HepG2 (cell line): ENCODE data around the gene GPC6. TPM values are rescaled to one million over a fixed set of nuclear protein-coding genes. Genes with fewer than 3 reads are reported as not detected.
A peak's percentile ranks its signal among the peaks of the same experiment; 100 is the strongest.

Experiments used
- ATAC-seq: fragments of 200-7000 bp; cut with Tn5 transposase; 3 replicates; pipeline ENCODE4 v1.9.1; 2020; ENCODE audit warnings: mild to moderate bottlenecking, moderate library complexity
- BruUV-seq: library from RNA; stranded (reverse); fragments of 400-500 nt; replicated peaks from 2 replicates; lab custom pipeline; 2021; lab: Mats Ljungman, UMichigan
- CTCF ChIA-PET: fragments of 300-600 bp; formaldehyde crosslinking; extraction: SDS; loops from one replicate; lab custom pipeline; 2021; ENCODE audit warnings: low total read pairs, inconsistent platforms, low intra/inter-chr PET ratio; lab: Yijun Ruan, JAX
- POLR2A ChIA-PET: fragments of 350-600 bp; sonication (Branson Sonifier 250); formaldehyde crosslinking; loops from one replicate; lab custom pipeline; 2020; ENCODE audit warnings: antibody characterized with exemption, inconsistent platforms; lab: Yijun Ruan, JAX
- DNase-seq: peaks from one replicate; pipeline ENCODE4 v3.0.0-alpha.2; 2015; ENCODE audit warnings: low spot score
- FAIRE-seq: peaks from 3 replicates; lab custom pipeline; 2011; peaks lifted over from hg19 to GRCh38; lab: Jason Lieb, UNC
- H2AFZ ChIP-seq: one replicate; pipeline ENCODE4 v1.6.1; 2011; ENCODE audit warnings: low read length, inconsistent platforms
- H3K27ac ChIP-seq: fragments of 300-600 bp; 3 replicates; pipeline ENCODE4 v1.8.0; 2011; ENCODE audit warnings: mixed run types, mild to moderate bottlenecking, mixed read lengths, low read length, inconsistent platforms; ENCODE audit not compliant: insufficient read depth; ENCODE audit errors: extremely low read length
- H3K27me3 ChIP-seq, 2 experiments: fragments of 200-600 bp in 1 of 2; 2 replicates in 1 of 2; 3 replicates in 1 of 2; pipeline versions ENCODE4 v1.6.0 to v1.8.0; 2011; ENCODE audit warnings: low read length in 2 of 2, mild to moderate bottlenecking in 2 of 2, moderate library complexity in 2 of 2, inconsistent platforms in 1 of 2; ENCODE audit not compliant: insufficient read depth in 2 of 2, control insufficient read depth in 1 of 2
- H3K36me3 ChIP-seq, 2 experiments: fragments of 200-600 bp in 1 of 2; replicated peaks in 1 of 2; 2 replicates in 1 of 2; 3 replicates in 1 of 2; pipeline versions ENCODE4 v1.5.1 to v1.8.0; 2011; ENCODE audit warnings: low read length in 2 of 2, inconsistent platforms in 1 of 2; ENCODE audit not compliant: insufficient read depth in 2 of 2, control insufficient read depth in 1 of 2
- H3K4me1 ChIP-seq: 2 replicates; pipeline ENCODE4 v1.5.1; 2012; ENCODE audit warnings: low read length, inconsistent platforms; ENCODE audit not compliant: insufficient read depth
- H3K4me2 ChIP-seq: 2 replicates; pipeline ENCODE4 v1.6.0; 2011; ENCODE audit warnings: low read depth, low read length, inconsistent platforms
- H3K4me3 ChIP-seq, 3 experiments: fragments of 200-600 bp in 1 of 3; sonication (generic), shearing (Covaris generic) in 1 of 3; replicated peaks in 1 of 3; 2 replicates each; pipeline ENCODE4 v1.5.1; 2011 to 2016; ENCODE audit warnings: low read length in 3 of 3, inconsistent platforms in 2 of 3, low read depth in 2 of 3, mild to moderate bottlenecking in 2 of 3, control low read depth in 1 of 3, mixed read lengths in 1 of 3; ENCODE audit not compliant: insufficient read depth in 1 of 3
- H3K79me2 ChIP-seq: one replicate; pipeline ENCODE4 v1.6.1; 2011; ENCODE audit warnings: low read length, inconsistent platforms; ENCODE audit not compliant: insufficient read depth
- H3K9ac ChIP-seq: 2 replicates; pipeline ENCODE4 v1.6.0; 2011; ENCODE audit warnings: mild to moderate bottlenecking, low read depth, low read length, inconsistent platforms; ENCODE audit not compliant: insufficient read depth
- H3K9me3 ChIP-seq: 2 replicates; pipeline ENCODE4 v1.5.1; 2012; ENCODE audit warnings: mild to moderate bottlenecking, low read length
- H4K20me1 ChIP-seq: 2 replicates; pipeline ENCODE4 v1.6.0; 2011; ENCODE audit warnings: inconsistent platforms, mild to moderate bottlenecking, low read length, moderate library complexity; ENCODE audit not compliant: insufficient read depth
- BCL6 ChIP-seq: IDR thresholded peaks from 2 replicates; pipeline ENCODE4 v1.6.1; 2016; ENCODE audit warnings: missing genetic modification reagents, missing compliant biosample characterization
- CEBPG ChIP-seq: IDR thresholded peaks from 2 replicates; pipeline ENCODE4 v1.6.1; 2016
- FOXJ3 ChIP-seq: sonication (generic); formaldehyde crosslinking; IDR thresholded peaks from 2 replicates; pipeline ENCODE4 v1.4.0; 2020; ENCODE audit warnings: missing genetic modification reagents, mild to moderate bottlenecking, borderline replicate concordance
- MYC ChIP-seq: sonication (generic); formaldehyde crosslinking; IDR thresholded peaks from 2 replicates; pipeline ENCODE4 v1.9.0; 2021; ENCODE audit warnings: missing genetic modification reagents, borderline replicate concordance
- NFE2L2 ChIP-seq: fragments of 150-350 bp; IDR thresholded peaks from 2 replicates; pipeline ENCODE4 v1.6.1; 2014; ENCODE audit warnings: low read length
- NR2F2 ChIP-seq: IDR thresholded peaks from 2 replicates; pipeline ENCODE4 v1.6.1; 2012; ENCODE audit warnings: low read depth, inconsistent platforms, borderline replicate concordance
- SMC3 ChIP-seq: IDR thresholded peaks from 2 replicates; pipeline ENCODE4 v1.6.1; 2011; ENCODE audit warnings: low read length, improper control_type of control experiment
- SOX6 ChIP-seq, 2 experiments: fragments of 450-650 bp in 1 of 2; sonication (generic) in 1 of 2; formaldehyde crosslinking in 1 of 2; IDR thresholded peaks; 2 replicates each; pipeline versions ENCODE4 v1.4.0 to v1.6.1; 2017 to 2020; ENCODE audit warnings: antibody characterized with exemption in 1 of 2, mild to moderate bottlenecking in 1 of 2, missing genetic modification reagents in 1 of 2
- ZMYM3 ChIP-seq: sonication (generic); formaldehyde crosslinking; IDR thresholded peaks from 2 replicates; pipeline ENCODE4 v1.5.1; 2020; ENCODE audit warnings: mild to moderate bottlenecking, missing genetic modification reagents
- ZNF337 ChIP-seq: sonication (generic); formaldehyde crosslinking; IDR thresholded peaks from 2 replicates; pipeline ENCODE4 v1.5.1; 2020; ENCODE audit warnings: missing genetic modification reagents, low read depth, mild to moderate bottlenecking, borderline replicate concordance
- ZNF446 ChIP-seq: sonication (generic); formaldehyde crosslinking; IDR thresholded peaks from 2 replicates; pipeline ENCODE4 v1.5.0; 2020; ENCODE audit warnings: mild to moderate bottlenecking, missing genetic modification reagents
- ZNF557 ChIP-seq: sonication (generic); formaldehyde crosslinking; IDR thresholded peaks from 2 replicates; pipeline ENCODE4 v1.4.0; 2020; ENCODE audit warnings: missing genetic modification reagents
- ZNF616 ChIP-seq: sonication (generic); formaldehyde crosslinking; IDR thresholded peaks from 2 replicates; pipeline ENCODE4 v1.5.0; 2020; ENCODE audit warnings: low read depth, mild to moderate bottlenecking, missing genetic modification reagents
- ZZZ3 ChIP-seq: sonication (generic); formaldehyde crosslinking; IDR thresholded peaks from 2 replicates; pipeline ENCODE4 v1.4.0; 2020; ENCODE audit warnings: missing genetic modification reagents, mild to moderate bottlenecking, borderline replicate concordance
- WGBS: methylation state at CpG from one replicate; pipeline ENCODE4 v1.1.6; 2017; ENCODE audit warnings: low lambda C conversion rate; 5-methylcytosine and 5-hydroxymethylcytosine counted together
- in situ Hi-C: cut with HindIII; loops from 2 replicates; pipeline ENCODE4 v1.10.0; 2017; ENCODE audit warnings: low pct_unique_long_range_greater_than_20kb; ENCODE audit not compliant: extremely low pct_ligation_motif_present
- intact Hi-C: fragments of 100-400 bp; cut with micrococcal nuclease; formaldehyde crosslinking; loops from one replicate; pipeline ENCODE4 v1.10.0; 2022; ENCODE audit not compliant: unreplicated experiment
- polyA plus RNA-seq, 8 experiments: library from polyadenylated mRNA; depleted of rRNA in 3 of 8; stranded (reverse) in 7 of 8; unstranded in 1 of 8; fragments of >200 nt; fragmentation: Illumina TruSeq in 4 of 8; extraction: Trizol in 4 of 8; gene quantifications; 2 replicates each; pipeline versions ENCODE4 v1.2.1 to v1.2.3, GENCODE V29; 2011 to 2016; ENCODE audit warnings: low read depth in 4 of 8, missing spikeins in 1 of 8, mixed read lengths in 1 of 8; ENCODE audit not compliant: insufficient read depth in 1 of 8
- total RNA-seq, 5 experiments: library from RNA; depleted of rRNA; stranded (reverse); fragments of >200 nt; fragmentation: Illumina TruSeq; extraction: Trizol; gene quantifications; 2 replicates each; pipeline ENCODE4 v1.2.3, GENCODE V29; 2016; ENCODE audit warnings: low read depth in 1 of 5
- TF ChIP-seq, protein P1 (sequence below), 2 experiments: fragments of 450-650 bp in 1 of 2; sonication (generic) in 1 of 2; formaldehyde crosslinking in 1 of 2; IDR thresholded peaks; 2 replicates each; pipeline versions ENCODE4 v1.6.1 to v1.8.0; 2016 to 2022; ENCODE audit warnings: antibody characterized with exemption in 1 of 2, mild to moderate bottlenecking in 1 of 2, missing genetic modification reagents in 1 of 2

Gene GPC6
- total and polyA plus RNA-seq, 2 of the 13 experiments (the other 11 are each of a cell fraction or from before 2014, with no cell fraction given), result 24.5 to 33.9 TPM

- TF ChIP-seq BCL6, result 0 out of 2 replicates have a peak, but pooled peaks have one; percentile 20
- TF ChIP-seq ZMYM3, result peak; percentile 34; the same call in 1 of the 2 replicates
- TF ChIP-seq ZNF337 (CRISPR knock-in tag), result no peak
- TF ChIP-seq CEBPG (CRISPR knock-in tag), result 0 out of 2 replicates have a peak, but pooled peaks have one; percentile 10
- TF ChIP-seq SOX6 (IDR thresholded peaks at IDR 0.05), result no peak
- peak; percentile 81 for TF ChIP-seq SOX6 (CRISPR knock-in tag; IDR thresholded peaks at IDR 0.05)
- TF ChIP-seq FOXJ3 (CRISPR knock-in tag), result peak; percentile 60; the same call in 1 of the 2 replicates
- TF ChIP-seq ZZZ3, result no peak
- TF ChIP-seq NR2F2, result peak; percentile 64
- TF ChIP-seq ZNF616 (CRISPR knock-in tag), result no peak
- TF ChIP-seq MYC (CRISPR knock-in tag), result no peak
- TF ChIP-seq, all 625 proteins: peak for 54
Observed at GRCh38 chr13:94263038-94263437, 1036.4 kb downstream of the GPC6 start (continued).

- Histone ChIP-seq H2AFZ (no peak overlapping the region), H3K9me3 (no peaks in the 10 kb centered on the region), H3K4me1 (peaks cover 10% of the 10 kb centered on the region), H3K27ac (no peak overlapping the region), H3K4me2 (no peak overlapping the region), H3K79me2 (no peaks in the 10 kb centered on the region), H3K36me3 (no peaks in the 10 kb centered on the region), H3K4me3 (no peak overlapping the region), H3K27me3 (no peaks in the 10 kb centered on the region), H3K9ac (no peak overlapping the region), H4K20me1 (no peaks in the 10 kb centered on the region)
- ATAC-seq, result no peak
- intact Hi-C loops, result no loop called here
- no TSS peak for BruUV-seq
- 95% methylated on average over 3 of the region's 3 CpGs for WGBS
- FAIRE-seq, result no peak
- no peak for DNase-seq
- ChIA-PET POLR2A (no interaction called here), CTCF (no interaction called here)
- in situ Hi-C loops, result no loop called here
- TF ChIP-seq NFE2L2 (no peak), ZNF557 (CRISPR knock-in tag) (no peak), SMC3 (no peak), ZNF446 (CRISPR knock-in tag) (no peak)
- TF ChIP-seq, protein P1, sequence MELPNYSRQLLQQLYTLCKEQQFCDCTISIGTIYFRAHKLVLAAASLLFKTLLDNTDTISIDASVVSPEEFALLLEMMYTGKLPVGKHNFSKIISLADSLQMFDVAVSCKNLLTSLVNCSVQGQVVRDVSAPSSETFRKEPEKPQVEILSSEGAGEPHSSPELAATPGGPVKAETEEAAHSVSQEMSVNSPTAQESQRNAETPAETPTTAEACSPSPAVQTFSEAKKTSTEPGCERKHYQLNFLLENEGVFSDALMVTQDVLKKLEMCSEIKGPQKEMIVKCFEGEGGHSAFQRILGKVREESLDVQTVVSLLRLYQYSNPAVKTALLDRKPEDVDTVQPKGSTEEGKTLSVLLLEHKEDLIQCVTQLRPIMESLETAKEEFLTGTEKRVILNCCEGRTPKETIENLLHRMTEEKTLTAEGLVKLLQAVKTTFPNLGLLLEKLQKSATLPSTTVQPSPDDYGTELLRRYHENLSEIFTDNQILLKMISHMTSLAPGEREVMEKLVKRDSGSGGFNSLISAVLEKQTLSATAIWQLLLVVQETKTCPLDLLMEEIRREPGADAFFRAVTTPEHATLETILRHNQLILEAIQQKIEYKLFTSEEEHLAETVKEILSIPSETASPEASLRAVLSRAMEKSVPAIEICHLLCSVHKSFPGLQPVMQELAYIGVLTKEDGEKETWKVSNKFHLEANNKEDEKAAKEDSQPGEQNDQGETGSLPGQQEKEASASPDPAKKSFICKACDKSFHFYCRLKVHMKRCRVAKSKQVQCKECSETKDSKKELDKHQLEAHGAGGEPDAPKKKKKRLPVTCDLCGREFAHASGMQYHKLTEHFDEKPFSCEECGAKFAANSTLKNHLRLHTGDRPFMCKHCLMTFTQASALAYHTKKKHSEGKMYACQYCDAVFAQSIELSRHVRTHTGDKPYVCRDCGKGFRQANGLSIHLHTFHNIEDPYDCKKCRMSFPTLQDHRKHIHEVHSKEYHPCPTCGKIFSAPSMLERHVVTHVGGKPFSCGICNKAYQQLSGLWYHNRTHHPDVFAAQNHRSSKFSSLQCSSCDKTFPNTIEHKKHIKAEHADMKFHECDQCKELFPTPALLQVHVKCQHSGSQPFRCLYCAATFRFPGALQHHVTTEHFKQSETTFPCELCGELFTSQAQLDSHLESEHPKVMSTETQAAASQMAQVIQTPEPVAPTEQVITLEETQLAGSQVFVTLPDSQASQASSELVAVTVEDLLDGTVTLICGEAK (IDR thresholded peaks at IDR 0.05), result no peak
- TF ChIP-seq, protein P1 (CRISPR knock-in tag; IDR thresholded peaks at IDR 0.05), result no peak
Observed at GRCh38 chr13:94267581-94268366, 1041.2 kb downstream of the GPC6 start.
